ENCODE results near the gene MYOT.

- TF ChIP-seq POLR2AphosphoS5 (IDR thresholded peaks at IDR 0.05; ENCODE audit: low read depth, low read length), result no peak
- TF ChIP-seq POLR2A (IDR thresholded peaks at IDR 0.05; ENCODE audit: low read depth, low read length), result no peak
These were observed 33.1 kb upstream of the MYOT start for GRCh38 chr5:137834498-137835049.

Measured in GM12891 (cell line).